Kidney (tissue), 14 donors: ENCODE results near the gene DEFB110. TPM values are rescaled to one million over a fixed set of nuclear protein-coding genes. Genes with fewer than 3 reads are reported as not detected.

Experiments used
- DNase-seq, 5 donors: peaks; one replicate each; pipeline ENCODE4 v3.0.0-alpha.2; 2013 to 2020
- FAIRE-seq: peaks from 2 replicates; lab custom pipeline; 2012; peaks lifted over from hg19 to GRCh38; lab: Jason Lieb, UNC
- H3K27ac ChIP-seq, 2 donors: one replicate each; pipeline ENCODE4 v1.7.0; 2013; ENCODE audit warnings: low read depth in 2 of 2, low read length in 2 of 2, inconsistent platforms in 1 of 2
- H3K27me3 ChIP-seq: one replicate; pipeline ENCODE4 v1.7.1; 2013; ENCODE audit warnings: low read length, inconsistent platforms; ENCODE audit not compliant: control insufficient read depth, insufficient read depth
- H3K36me3 ChIP-seq, 3 donors: one replicate each; pipeline versions ENCODE4 v1.7.0 to v1.7.1; 2013; ENCODE audit warnings: low read length in 3 of 3, control low read depth in 1 of 3, inconsistent platforms in 1 of 3; ENCODE audit not compliant: insufficient read depth in 3 of 3, control insufficient read depth in 2 of 3
- H3K4me1 ChIP-seq, 3 donors: one replicate each; pipeline versions ENCODE4 v1.7.0 to v1.7.1; 2013; ENCODE audit warnings: low read length in 3 of 3, inconsistent platforms in 1 of 3, low read depth in 1 of 3; ENCODE audit not compliant: control insufficient read depth in 2 of 3, insufficient read depth in 2 of 3
- H3K4me3 ChIP-seq, 3 donors: one replicate each; pipeline versions ENCODE4 v1.7.0 to v1.8.1; 2013; ENCODE audit warnings: low read length in 3 of 3, control low read depth in 1 of 3, inconsistent platforms in 1 of 3
- H3K9ac ChIP-seq, 3 donors: one replicate each; pipeline versions ENCODE4 v1.7.0 to v1.7.1; 2013; ENCODE audit warnings: low read length in 3 of 3, control low read depth in 1 of 3, inconsistent platforms in 1 of 3
- H3K9me3 ChIP-seq, 3 donors: one replicate each; pipeline versions ENCODE4 v1.7.0 to v1.7.1; 2013; ENCODE audit warnings: low read length in 3 of 3, control low read depth in 1 of 3, inconsistent platforms in 1 of 3; ENCODE audit not compliant: control insufficient read depth in 2 of 3, insufficient read depth in 1 of 3
- intact Hi-C: fragments of 100-400 bp; cut with DNase I; formaldehyde crosslinking; loops from one replicate; pipeline ENCODE4 v1.11.1; 2022
- polyA plus RNA-seq: library from polyadenylated mRNA; stranded (reverse); fragments of 350-450 nt; fragmentation: Illumina TruSeq; extraction: RNeasy Lipid Tissue Mini Kit (QIAGEN cat#74804); gene quantifications from one replicate; pipeline ENCODE4 v1.2.3, GENCODE V29; 2014; ENCODE audit warnings: low read depth, low replicate concordance; ENCODE audit not compliant: insufficient read depth
- total RNA-seq: library from RNA; stranded (reverse); fragmentation: NEBNext Ultra II Directional; extraction: Animal tissue kit (Norgen Biotek cat#: 25700); gene quantifications from one replicate; pipeline ENCODE4 v1.2.1, GENCODE V29; 2021
- TF ChIP-seq, protein P1 (sequence below): IDR thresholded peaks from 3 replicates; pipeline ENCODE4 v1.5.1; 2012; ENCODE audit warnings: mild to moderate bottlenecking, moderate library complexity, borderline replicate concordance; ENCODE audit not compliant: insufficient read depth; ENCODE audit errors: extremely low read depth
- donor health status: control.
- donor health status: control.
- donor health status: control.
- donor health status: control.
- donor health status: control.
- donor health status: DM: yes; HTN: yes; CAD: no.
- donor health status: Normal renal cell carcinoma (clear cell type).

Gene DEFB110
- total and polyA plus RNA-seq, 2 donors from 2014 or later: not detected

- Histone ChIP-seq H3K9me3 (no peaks in the 10 kb centered on the region), H3K4me3 (peak overlapping the region in 1 of 3 donors; percentile 32), H3K36me3 (no peaks in the 10 kb centered on the region), H3K4me1 (no peaks in the 10 kb centered on the region), H3K27ac (no peak overlapping the region), H3K9ac (no peak overlapping the region), H3K27me3 (no peaks in the 10 kb centered on the region)
- FAIRE-seq: no peak
- peak in 1 of 5 donors; percentile 1 for DNase-seq
- intact Hi-C loops: no loop called here
- TF ChIP-seq, protein P1, sequence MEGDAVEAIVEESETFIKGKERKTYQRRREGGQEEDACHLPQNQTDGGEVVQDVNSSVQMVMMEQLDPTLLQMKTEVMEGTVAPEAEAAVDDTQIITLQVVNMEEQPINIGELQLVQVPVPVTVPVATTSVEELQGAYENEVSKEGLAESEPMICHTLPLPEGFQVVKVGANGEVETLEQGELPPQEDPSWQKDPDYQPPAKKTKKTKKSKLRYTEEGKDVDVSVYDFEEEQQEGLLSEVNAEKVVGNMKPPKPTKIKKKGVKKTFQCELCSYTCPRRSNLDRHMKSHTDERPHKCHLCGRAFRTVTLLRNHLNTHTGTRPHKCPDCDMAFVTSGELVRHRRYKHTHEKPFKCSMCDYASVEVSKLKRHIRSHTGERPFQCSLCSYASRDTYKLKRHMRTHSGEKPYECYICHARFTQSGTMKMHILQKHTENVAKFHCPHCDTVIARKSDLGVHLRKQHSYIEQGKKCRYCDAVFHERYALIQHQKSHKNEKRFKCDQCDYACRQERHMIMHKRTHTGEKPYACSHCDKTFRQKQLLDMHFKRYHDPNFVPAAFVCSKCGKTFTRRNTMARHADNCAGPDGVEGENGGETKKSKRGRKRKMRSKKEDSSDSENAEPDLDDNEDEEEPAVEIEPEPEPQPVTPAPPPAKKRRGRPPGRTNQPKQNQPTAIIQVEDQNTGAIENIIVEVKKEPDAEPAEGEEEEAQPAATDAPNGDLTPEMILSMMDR: no peak
Measured at GRCh38 chr6:49978332-49979226, 43.2 kb downstream of the DEFB110 start.

GRCh38 chr6:49969605-49970004 lies 52.2 kb downstream of the DEFB110 start, which contains the start of gene DEFB113:
TSS of gene DEFB113 (minus strand) at chr6:49969625. CDS start at chr6:49969625, 0 bp downstream.
- Histone ChIP-seq H3K36me3 (no peaks in the 10 kb centered on the region), H3K4me3 (no peak within 1 kb of the TSS), H3K4me1 (no peaks in the 10 kb centered on the region), H3K9me3 (no peaks in the 10 kb centered on the region), H3K27ac (no peak within 1 kb of the TSS), H3K9ac (no peak within 1 kb of the TSS), H3K27me3 (no peaks in the 10 kb centered on the region)
- DNase-seq (no peak), FAIRE-seq (no peak)
- intact Hi-C loops: no loop called here
- TF ChIP-seq, protein P1: no peak

Other genes with a start within 250 kb of the DEFB110 start
- not detected for gene PGK2, start 234.7 kb downstream of the DEFB110 start, total RNA-seq
- not detected for gene PGK2, start 234.7 kb downstream of the DEFB110 start, polyA plus RNA-seq
- gene CRISP1, start 155.5 kb downstream of the DEFB110 start, total RNA-seq: not detected
- not detected for gene CRISP1, start 155.5 kb downstream of the DEFB110 start, polyA plus RNA-seq
- gene DEFB114, start 57.8 kb downstream of the DEFB110 start, total RNA-seq: not detected
- gene DEFB114, start 57.8 kb downstream of the DEFB110 start, polyA plus RNA-seq: not detected
- gene DEFB113, start 52.4 kb downstream of the DEFB110 start, total RNA-seq: not detected
- gene DEFB113, start 52.4 kb downstream of the DEFB110 start, polyA plus RNA-seq: not detected
- not detected for gene DEFB112, start 27.9 kb upstream of the DEFB110 start, total RNA-seq
- not detected for gene DEFB112, start 27.9 kb upstream of the DEFB110 start, polyA plus RNA-seq